Neural cell (in vitro differentiated cells): ENCODE data around the gene GGA2. TPM values are rescaled to one million over a fixed set of nuclear protein-coding genes. Genes with fewer than 3 reads are reported as not detected.

Experiments
- H2AFZ ChIP-seq: fragments of 200-600, 300-800 bp; sonication (generic), shearing (Covaris generic); 2 replicates; pipeline ENCODE4 v1.6.0; 2014; ENCODE audit warnings: low read depth, mild to moderate bottlenecking, antibody characterized with exemption, low read length, moderate library complexity
- H3F3A ChIP-seq: fragments of 200-600 bp; shearing (Covaris generic); 2 replicates; pipeline ENCODE4 v1.6.1; 2016; ENCODE audit warnings: mild to moderate bottlenecking, moderate library complexity, mixed read lengths, antibody characterized with exemption, low read length; ENCODE audit not compliant: insufficient read depth, poor library complexity, severe bottlenecking
- H3K27ac ChIP-seq: fragments of 200-600, 300-800 bp; sonication (generic), shearing (Covaris generic); 2 replicates; pipeline ENCODE4 v1.5.1; 2014; ENCODE audit warnings: mild to moderate bottlenecking, low read length, moderate library complexity
- H3K27me3 ChIP-seq: fragments of 300-800, 200-600 bp; sonication (generic), shearing (Covaris generic); 2 replicates; pipeline ENCODE4 v1.6.0; 2014; ENCODE audit warnings: mild to moderate bottlenecking, low read depth, low read length, moderate library complexity; ENCODE audit not compliant: insufficient read depth
- H3K36me3 ChIP-seq: fragments of 300-800, 200-600 bp; sonication (generic), shearing (Covaris generic); 2 replicates; pipeline ENCODE4 v1.5.1; 2014; ENCODE audit warnings: mild to moderate bottlenecking, antibody characterized with exemption, low read length, moderate library complexity; ENCODE audit not compliant: insufficient read depth
- H3K4me2 ChIP-seq: fragments of 300-800, 200-600 bp; sonication (generic), shearing (Covaris generic); 2 replicates; pipeline ENCODE4 v1.6.0; 2014; ENCODE audit warnings: mild to moderate bottlenecking, low read length
- H3K4me3 ChIP-seq: fragments of 300-800, 200-600 bp; sonication (generic), shearing (Covaris generic); 2 replicates; pipeline ENCODE4 v1.5.1; 2014; ENCODE audit warnings: mild to moderate bottlenecking, low read length, moderate library complexity
- H3K79me2 ChIP-seq: fragments of 200-600 bp; shearing (Covaris generic); replicated peaks from 2 replicates; pipeline ENCODE4 v1.6.0; 2014; ENCODE audit warnings: mild to moderate bottlenecking, low read length, moderate library complexity; ENCODE audit not compliant: insufficient read depth
- H3K9ac ChIP-seq: fragments of 300-800, 200-600 bp; sonication (generic), shearing (Covaris generic); 2 replicates; pipeline ENCODE4 v1.6.1; 2016; ENCODE audit warnings: mild to moderate bottlenecking, low read length, mixed read lengths
- H3K9me2 ChIP-seq: fragments of 200-600 bp; shearing (Covaris generic); 2 replicates; pipeline ENCODE4 v1.6.1; 2016; ENCODE audit warnings: mild to moderate bottlenecking, low read length, mixed read lengths; ENCODE audit not compliant: insufficient read depth
- H3K9me3 ChIP-seq: fragments of 200-600, 300-800 bp; sonication (generic), shearing (Covaris generic); 2 replicates; pipeline ENCODE4 v1.6.1; 2016; ENCODE audit warnings: mild to moderate bottlenecking, mixed run types, low read length, moderate library complexity, mixed read lengths
- H4K20me1 ChIP-seq: fragments of 200-600 bp; shearing (Covaris generic); 2 replicates; pipeline ENCODE4 v1.6.1; 2016; ENCODE audit warnings: mild to moderate bottlenecking, mixed run types; ENCODE audit not compliant: insufficient read depth
- CTCF ChIP-seq: fragments of 450-650 bp; IDR thresholded peaks from 2 replicates; pipeline ENCODE4 v1.5.1; 2014; ENCODE audit warnings: antibody characterized with exemption, mild to moderate bottlenecking, moderate library complexity; ENCODE audit not compliant: poor library complexity, severe bottlenecking
- EP300 ChIP-seq: fragments of 450-650 bp; conservative IDR thresholded peaks from 2 replicates; pipeline ENCODE4 v1.6.1; 2014; ENCODE audit warnings: antibody characterized with exemption, mild to moderate bottlenecking, moderate library complexity; ENCODE audit not compliant: poor library complexity, severe bottlenecking
- EZH2 ChIP-seq: fragments of 200-600, 300-800 bp; shearing (Covaris generic), sonication (generic); IDR thresholded peaks from 2 replicates; pipeline ENCODE4 v1.6.1; 2014; ENCODE audit warnings: antibody characterized with exemption, low read length, borderline replicate concordance, mild to moderate bottlenecking; ENCODE audit not compliant: insufficient read depth, poor library complexity, severe bottlenecking
- MXI1 ChIP-seq: fragments of 450-650 bp; conservative IDR thresholded peaks from 2 replicates; pipeline ENCODE4 v1.6.1; 2014; ENCODE audit warnings: antibody characterized with exemption, mild to moderate bottlenecking; ENCODE audit not compliant: poor library complexity, severe bottlenecking
- POLR2AphosphoS5 ChIP-seq: IDR thresholded peaks from 2 replicates; pipeline ENCODE4 v1.6.1; 2012
- RAD21 ChIP-seq: fragments of 450-650 bp; conservative IDR thresholded peaks from 2 replicates; pipeline ENCODE4 v1.6.1; 2014; ENCODE audit warnings: antibody characterized with exemption, mild to moderate bottlenecking, moderate library complexity
- REST ChIP-seq: IDR thresholded peaks from 2 replicates; pipeline ENCODE4 v1.6.1; 2012; ENCODE audit warnings: borderline replicate concordance
- SMC3 ChIP-seq: fragments of 450-650 bp; conservative IDR thresholded peaks from 2 replicates; pipeline ENCODE4 v1.6.1; 2014; ENCODE audit warnings: antibody characterized with exemption, mild to moderate bottlenecking, moderate library complexity; ENCODE audit not compliant: poor library complexity
- TAF1 ChIP-seq: IDR thresholded peaks from 2 replicates; pipeline ENCODE4 v1.6.1; 2012; ENCODE audit warnings: low read depth
- polyA plus RNA-seq: library from polyadenylated mRNA; depleted of rRNA; stranded (reverse); fragments of >200 nt; gene quantifications from 2 replicates; pipeline ENCODE4 v1.2.3, GENCODE V29; 2014

GGA2 gene
- polyA plus RNA-seq, 1 donor from 2014 or later: 36.8 TPM

GRCh38 chr16:23535901-23536300 lies 25.6 kb upstream of the GGA2 start:
- TF ChIP-seq POLR2AphosphoS5 (no peak), SMC3 (no peak), CTCF (no peak), EP300 (no peak), EZH2 (no peak), TAF1 (no peak), RAD21 (no peak), MXI1 (no peak), REST (no peak)
- Histone ChIP-seq H3K4me2 (no peak overlapping the region), H4K20me1 (no peaks in the 10 kb centered on the region), H3K9ac (no peak overlapping the region), H3K79me2 (no peaks in the 10 kb centered on the region), H3K27me3 (no peaks in the 10 kb centered on the region), H2AFZ (no peak overlapping the region), H3K4me3 (no peak overlapping the region), H3K27ac (no peak overlapping the region), H3K9me2 (no peaks in the 10 kb centered on the region), H3K36me3 (no peaks in the 10 kb centered on the region), H3F3A (no peaks in the 10 kb centered on the region), H3K9me3 (no peaks in the 10 kb centered on the region)

GRCh38 chr16:23534868-23535860 lies 24.9 kb upstream of the GGA2 start:
- H4K20me1 ChIP-seq: no peaks in the 10 kb centered on the region
- no peak overlapping the region for H3K4me3 ChIP-seq
- H3F3A ChIP-seq: no peaks in the 10 kb centered on the region
- H2AFZ ChIP-seq: no peak overlapping the region
- H3K79me2 ChIP-seq: no peaks in the 10 kb centered on the region
- no peaks in the 10 kb centered on the region for H3K36me3 ChIP-seq
- H3K9me3 ChIP-seq: no peaks in the 10 kb centered on the region
- H3K4me2 ChIP-seq: no peak overlapping the region
- H3K9me2 ChIP-seq: no peaks in the 10 kb centered on the region
- no peaks in the 10 kb centered on the region for H3K27me3 ChIP-seq
- no peak for TF ChIP-seq REST
- no peak for TF ChIP-seq MXI1
- no peak for TF ChIP-seq POLR2AphosphoS5
- no peak for TF ChIP-seq EP300
- TF ChIP-seq SMC3: no peak
- no peak for TF ChIP-seq RAD21
- TF ChIP-seq CTCF: no peak
- no peak for TF ChIP-seq EZH2
- no peak overlapping the region for H3K27ac ChIP-seq
- no peak overlapping the region for H3K9ac ChIP-seq
